HepG2 (cell line): ENCODE results near the gene TCERG1L. TPM values are rescaled to one million over a fixed set of nuclear protein-coding genes. Genes with fewer than 3 reads are reported as not detected.

Experiments
- ATAC-seq: fragments of 200-7000 bp; cut with Tn5 transposase; 3 replicates; pipeline ENCODE4 v1.9.1; 2020; ENCODE audit warnings: mild to moderate bottlenecking, moderate library complexity
- BruUV-seq: library from RNA; stranded (reverse); fragments of 400-500 nt; replicated peaks from 2 replicates; lab custom pipeline; 2021; lab: Mats Ljungman, UMichigan
- CTCF ChIA-PET: fragments of 300-600 bp; formaldehyde crosslinking; extraction: SDS; loops from one replicate; lab custom pipeline; 2021; ENCODE audit warnings: low total read pairs, inconsistent platforms, low intra/inter-chr PET ratio; lab: Yijun Ruan, JAX
- POLR2A ChIA-PET: fragments of 350-600 bp; sonication (Branson Sonifier 250); formaldehyde crosslinking; loops from one replicate; lab custom pipeline; 2020; ENCODE audit warnings: antibody characterized with exemption, inconsistent platforms; lab: Yijun Ruan, JAX
- DNase-seq: peaks from one replicate; pipeline ENCODE4 v3.0.0-alpha.2; 2015; ENCODE audit warnings: low spot score
- FAIRE-seq: peaks from 3 replicates; lab custom pipeline; 2011; peaks lifted over from hg19 to GRCh38; lab: Jason Lieb, UNC
- H2AFZ ChIP-seq: one replicate; pipeline ENCODE4 v1.6.1; 2011; ENCODE audit warnings: low read length, inconsistent platforms
- H3K27ac ChIP-seq: fragments of 300-600 bp; 3 replicates; pipeline ENCODE4 v1.8.0; 2011; ENCODE audit warnings: mixed run types, mild to moderate bottlenecking, mixed read lengths, low read length, inconsistent platforms; ENCODE audit not compliant: insufficient read depth; ENCODE audit errors: extremely low read length
- H3K27me3 ChIP-seq, 2 experiments: fragments of 200-600 bp in 1 of 2; 2 replicates in 1 of 2; 3 replicates in 1 of 2; pipeline versions ENCODE4 v1.6.0 to v1.8.0; 2011; ENCODE audit warnings: low read length in 2 of 2, mild to moderate bottlenecking in 2 of 2, moderate library complexity in 2 of 2, inconsistent platforms in 1 of 2; ENCODE audit not compliant: insufficient read depth in 2 of 2, control insufficient read depth in 1 of 2
- H3K36me3 ChIP-seq, 2 experiments: fragments of 200-600 bp in 1 of 2; replicated peaks in 1 of 2; 2 replicates in 1 of 2; 3 replicates in 1 of 2; pipeline versions ENCODE4 v1.5.1 to v1.8.0; 2011; ENCODE audit warnings: low read length in 2 of 2, inconsistent platforms in 1 of 2; ENCODE audit not compliant: insufficient read depth in 2 of 2, control insufficient read depth in 1 of 2
- H3K4me1 ChIP-seq: 2 replicates; pipeline ENCODE4 v1.5.1; 2012; ENCODE audit warnings: low read length, inconsistent platforms; ENCODE audit not compliant: insufficient read depth
- H3K4me2 ChIP-seq: 2 replicates; pipeline ENCODE4 v1.6.0; 2011; ENCODE audit warnings: low read depth, low read length, inconsistent platforms
- H3K4me3 ChIP-seq, 3 experiments: fragments of 200-600 bp in 1 of 3; sonication (generic), shearing (Covaris generic) in 1 of 3; replicated peaks in 1 of 3; 2 replicates each; pipeline ENCODE4 v1.5.1; 2011 to 2016; ENCODE audit warnings: low read length in 3 of 3, inconsistent platforms in 2 of 3, low read depth in 2 of 3, mild to moderate bottlenecking in 2 of 3, control low read depth in 1 of 3, mixed read lengths in 1 of 3; ENCODE audit not compliant: insufficient read depth in 1 of 3
- H3K79me2 ChIP-seq: one replicate; pipeline ENCODE4 v1.6.1; 2011; ENCODE audit warnings: low read length, inconsistent platforms; ENCODE audit not compliant: insufficient read depth
- H3K9ac ChIP-seq: 2 replicates; pipeline ENCODE4 v1.6.0; 2011; ENCODE audit warnings: mild to moderate bottlenecking, low read depth, low read length, inconsistent platforms; ENCODE audit not compliant: insufficient read depth
- H3K9me3 ChIP-seq: 2 replicates; pipeline ENCODE4 v1.5.1; 2012; ENCODE audit warnings: mild to moderate bottlenecking, low read length
- H4K20me1 ChIP-seq: 2 replicates; pipeline ENCODE4 v1.6.0; 2011; ENCODE audit warnings: inconsistent platforms, mild to moderate bottlenecking, low read length, moderate library complexity; ENCODE audit not compliant: insufficient read depth
- HOMEZ ChIP-seq: IDR thresholded peaks from 2 replicates; pipeline ENCODE4 v1.6.1; 2016; ENCODE audit warnings: low read depth
- ISX ChIP-seq: sonication (generic); formaldehyde crosslinking; conservative IDR thresholded peaks from 2 replicates; pipeline ENCODE4 v1.5.0; 2020; ENCODE audit warnings: missing genetic modification reagents
- JUND ChIP-seq: sonication (generic); formaldehyde crosslinking; IDR thresholded peaks from 2 replicates; pipeline ENCODE4 v1.8.0; 2022; ENCODE audit warnings: mild to moderate bottlenecking, missing genetic modification reagents
- MXD3 ChIP-seq: IDR thresholded peaks from 2 replicates; pipeline ENCODE4 v1.6.1; 2016; ENCODE audit warnings: mild to moderate bottlenecking, missing biosample characterization, missing genetic modification reagents
- MXI1 ChIP-seq: IDR thresholded peaks from 3 replicates; pipeline ENCODE4 v1.6.1; 2012; ENCODE audit warnings: low read depth, low read length, inconsistent platforms, borderline replicate concordance
- MYC ChIP-seq: sonication (generic); formaldehyde crosslinking; IDR thresholded peaks from 2 replicates; pipeline ENCODE4 v1.9.0; 2021; ENCODE audit warnings: missing genetic modification reagents, borderline replicate concordance
- NONO ChIP-seq, 2 experiments: fragments of 450-650 bp in 1 of 2; sonication (generic) in 1 of 2; formaldehyde crosslinking in 1 of 2; IDR thresholded peaks in 1 of 2; conservative IDR thresholded peaks in 1 of 2; 2 replicates each; pipeline versions ENCODE4 v1.6.1 to v1.8.0; 2017 to 2022; ENCODE audit warnings: mild to moderate bottlenecking in 1 of 2, missing genetic modification reagents in 1 of 2, moderate library complexity in 1 of 2
- PRDM4 ChIP-seq: sonication (generic); formaldehyde crosslinking; IDR thresholded peaks from 2 replicates; pipeline ENCODE4 v1.9.0; 2021; ENCODE audit warnings: missing genetic modification reagents, borderline replicate concordance
- STAT6 ChIP-seq: sonication (generic); formaldehyde crosslinking; IDR thresholded peaks from 2 replicates; pipeline ENCODE4 v1.4.0; 2020; ENCODE audit warnings: missing genetic modification reagents, mild to moderate bottlenecking, borderline replicate concordance
- TFE3 ChIP-seq: IDR thresholded peaks from 2 replicates; pipeline ENCODE4 v1.6.1; 2016
- ZNF124 ChIP-seq: sonication (generic); formaldehyde crosslinking; IDR thresholded peaks from 2 replicates; pipeline ENCODE4 v1.4.0; 2020; ENCODE audit warnings: missing genetic modification reagents
- WGBS: methylation state at CpG from one replicate; pipeline ENCODE4 v1.1.6; 2017; ENCODE audit warnings: low lambda C conversion rate; 5-methylcytosine and 5-hydroxymethylcytosine counted together
- in situ Hi-C: cut with HindIII; loops from 2 replicates; pipeline ENCODE4 v1.10.0; 2017; ENCODE audit warnings: low pct_unique_long_range_greater_than_20kb; ENCODE audit not compliant: extremely low pct_ligation_motif_present
- intact Hi-C: fragments of 100-400 bp; cut with micrococcal nuclease; formaldehyde crosslinking; loops from one replicate; pipeline ENCODE4 v1.10.0; 2022; ENCODE audit not compliant: unreplicated experiment
- polyA plus RNA-seq, 8 experiments: library from polyadenylated mRNA; depleted of rRNA in 3 of 8; stranded (reverse) in 7 of 8; unstranded in 1 of 8; fragments of >200 nt; fragmentation: Illumina TruSeq in 4 of 8; extraction: Trizol in 4 of 8; gene quantifications; 2 replicates each; pipeline versions ENCODE4 v1.2.1 to v1.2.3, GENCODE V29; 2011 to 2016; ENCODE audit warnings: low read depth in 4 of 8, missing spikeins in 1 of 8, mixed read lengths in 1 of 8; ENCODE audit not compliant: insufficient read depth in 1 of 8
- total RNA-seq, 5 experiments: library from RNA; depleted of rRNA; stranded (reverse); fragments of >200 nt; fragmentation: Illumina TruSeq; extraction: Trizol; gene quantifications; 2 replicates each; pipeline ENCODE4 v1.2.3, GENCODE V29; 2016; ENCODE audit warnings: low read depth in 1 of 5

Gene TCERG1L
- total and polyA plus RNA-seq, 2 of the 13 experiments (the other 11 are each of a cell fraction or from before 2014, with no cell fraction given): not detected

GRCh38 chr10:131323880-131324279, 12.4 kb upstream of the TCERG1L start:
- H3K36me3 ChIP-seq: no peaks in the 10 kb centered on the region
- H3K4me1 ChIP-seq: no peaks in the 10 kb centered on the region
- CTCF ChIA-PET: no interaction called here
- no peak overlapping the region for H2AFZ ChIP-seq
- no peak for FAIRE-seq
- TF ChIP-seq MYC (CRISPR knock-in tag): no peak
- TF ChIP-seq ZNF124 (CRISPR knock-in tag): no peak
- TF ChIP-seq NONO (IDR thresholded peaks at IDR 0.05): no peak
- no peak for TF ChIP-seq NONO (CRISPR knock-in tag; conservative IDR thresholded peaks at IDR 0.05)
- TF ChIP-seq PRDM4 (CRISPR knock-in tag): no peak
- TF ChIP-seq MXI1: no peak
- no peak for TF ChIP-seq ISX (CRISPR knock-in tag)
- TF ChIP-seq HOMEZ: no peak
- no peak for TF ChIP-seq MXD3 (CRISPR knock-in tag)
- no peak for TF ChIP-seq JUND (CRISPR knock-in tag)
- no peak for TF ChIP-seq STAT6 (CRISPR knock-in tag)
- no peak for TF ChIP-seq TFE3 (CRISPR knock-in tag)
- TF ChIP-seq, all 625 proteins: peak for 0
- in situ Hi-C loops: no loop called here
- Histone ChIP-seq H3K79me2 (no peaks in the 10 kb centered on the region), H3K27me3 (peaks cover 3 to 31% of the 10 kb centered on the region in 2 experiments; a peak in 4 of 5 replicates), H4K20me1 (no peaks in the 10 kb centered on the region), H3K9ac (no peak overlapping the region), H3K27ac (no peak overlapping the region), H3K9me3 (no peaks in the 10 kb centered on the region), H3K4me2 (no peak overlapping the region), H3K4me3 (no peak overlapping the region)
- 28% methylated on average over 10 of the region's 12 CpGs for WGBS
- no peak for DNase-seq
- intact Hi-C loops: no loop called here
- ATAC-seq: no peak
- POLR2A ChIA-PET: no interaction called here
- no TSS peak for BruUV-seq
